ENCODE results near the gene S100A8. TPM values are rescaled to one million over a fixed set of nuclear protein-coding genes. Genes with fewer than 3 reads are reported as not detected.

Gene S100A8
- total RNA-seq, 2 donors from 2014 or later: 1.5 to 5.6 TPM

DNA sequence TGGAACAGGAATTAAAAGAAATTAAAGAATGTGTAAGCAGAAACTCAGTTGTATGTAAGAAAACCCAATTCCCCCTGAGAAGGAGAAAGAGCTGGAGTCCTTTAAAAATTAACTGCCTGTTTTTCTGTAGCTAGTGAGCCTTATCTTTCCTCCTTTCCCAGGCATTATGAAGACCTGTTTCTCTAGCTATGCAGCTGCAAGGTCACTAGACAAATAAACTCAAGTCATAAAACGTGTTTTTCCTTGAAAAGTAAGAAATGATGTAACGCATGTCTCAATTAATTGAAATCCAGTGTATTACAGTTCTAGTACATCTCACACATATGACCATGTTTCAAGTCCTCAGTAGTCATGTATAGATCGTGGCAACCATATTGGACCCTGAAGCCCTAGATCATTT is 20.7 kb downstream of the S100A8 start:
- no peaks in the 10 kb centered on the region for H3K27me3 ChIP-seq (replicated peaks; ENCODE audit: insufficient read depth)
- 56% methylated on average over 3 of the region's 3 CpGs for WGBS
- intact Hi-C loops (cut with DNase I): no loop called here
- no peaks in the 10 kb centered on the region for H3K4me1 ChIP-seq (replicated peaks)
- no peak overlapping the region for H3K4me3 ChIP-seq
- no peaks in the 10 kb centered on the region for H3K36me3 ChIP-seq
- DNase-seq (ENCODE audit: low spot score): no peak
- no peak for TF ChIP-seq POLR2A (IDR thresholded peaks at IDR 0.05)
- no peak for TF ChIP-seq CTCF (IDR thresholded peaks at IDR 0.05)
- TF ChIP-seq POLR2AphosphoS5 (IDR thresholded peaks at IDR 0.05): no peak
- no peak overlapping the region for H3K27ac ChIP-seq
- H3K9me3 ChIP-seq: no peaks in the 10 kb centered on the region

- intact Hi-C loops (cut with DNase I): no loop called here
- DNase-seq (ENCODE audit: low spot score): no peak
- no peak overlapping the region for H3K27ac ChIP-seq
- no peaks in the 10 kb centered on the region for H3K4me1 ChIP-seq (replicated peaks)
- TF ChIP-seq CTCF (IDR thresholded peaks at IDR 0.05): no peak
- no peak for TF ChIP-seq POLR2AphosphoS5 (IDR thresholded peaks at IDR 0.05)
- TF ChIP-seq POLR2A (IDR thresholded peaks at IDR 0.05): no peak
- no peaks in the 10 kb centered on the region for H3K27me3 ChIP-seq (replicated peaks; ENCODE audit: insufficient read depth)
- no peak overlapping the region for H3K4me3 ChIP-seq
- no peaks in the 10 kb centered on the region for H3K9me3 ChIP-seq
- H3K36me3 ChIP-seq: no peaks in the 10 kb centered on the region
- 92% methylated on average over 2 of the region's 2 CpGs for WGBS
Observed at GRCh38 chr1:153368495-153368894, 22.4 kb downstream of the S100A8 start.

DNA sequence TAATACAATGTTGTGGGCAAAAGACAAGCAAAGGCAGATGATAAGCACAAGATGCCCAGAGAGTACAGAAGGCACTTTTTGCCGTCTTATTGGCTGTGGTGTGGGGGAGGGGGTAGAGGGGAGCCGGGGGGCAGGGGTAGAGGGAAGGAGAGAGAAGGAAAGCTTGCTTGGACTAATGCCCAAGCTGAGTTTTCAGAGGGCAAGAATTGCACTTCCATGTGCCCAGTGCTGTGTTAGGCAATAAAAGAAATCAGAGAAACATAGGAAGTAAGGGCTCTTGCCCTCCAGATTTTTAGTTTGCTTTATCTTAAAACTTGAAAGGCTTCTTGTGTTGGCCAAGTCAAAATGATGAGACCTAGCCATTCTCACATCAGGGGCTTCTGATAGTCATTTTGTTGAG is 23.8 kb downstream of the S100A8 start:
- no peaks in the 10 kb centered on the region for H3K9me3 ChIP-seq
- H3K27ac ChIP-seq: no peak overlapping the region
- no peaks in the 10 kb centered on the region for H3K27me3 ChIP-seq (replicated peaks; ENCODE audit: insufficient read depth)
- H3K36me3 ChIP-seq: no peaks in the 10 kb centered on the region
- DNase-seq (ENCODE audit: low spot score): no peak
- H3K4me1 ChIP-seq (replicated peaks): no peaks in the 10 kb centered on the region
- intact Hi-C loops (cut with DNase I): no loop called here
- H3K4me3 ChIP-seq: no peak overlapping the region
- 72% methylated on average over 2 of the region's 2 CpGs for WGBS
- TF ChIP-seq CTCF (IDR thresholded peaks at IDR 0.05): no peak
- no peak for TF ChIP-seq POLR2A (IDR thresholded peaks at IDR 0.05)
- no peak for TF ChIP-seq POLR2AphosphoS5 (IDR thresholded peaks at IDR 0.05)

GRCh38 chr1:153366261-153366660 is 24.6 kb downstream of the S100A8 start:
- Histone ChIP-seq H3K36me3 (no peaks in the 10 kb centered on the region), H3K4me1 (replicated peaks) (no peaks in the 10 kb centered on the region), H3K4me3 (no peak overlapping the region), H3K27ac (no peak overlapping the region), H3K27me3 (replicated peaks; ENCODE audit: insufficient read depth) (no peaks in the 10 kb centered on the region), H3K9me3 (no peaks in the 10 kb centered on the region)
- intact Hi-C loops (cut with DNase I): no loop called here
- TF ChIP-seq CTCF (IDR thresholded peaks at IDR 0.05): no peak
- TF ChIP-seq POLR2AphosphoS5 (IDR thresholded peaks at IDR 0.05): no peak
- TF ChIP-seq POLR2A (IDR thresholded peaks at IDR 0.05): no peak
- 88% methylated on average over 6 of the region's 6 CpGs for WGBS
- no peak for DNase-seq (ENCODE audit: low spot score)

- Histone ChIP-seq H3K27ac (no peak overlapping the region), H3K4me3 (no peak overlapping the region), H3K4me1 (replicated peaks) (no peaks in the 10 kb centered on the region), H3K36me3 (no peaks in the 10 kb centered on the region), H3K27me3 (replicated peaks; ENCODE audit: insufficient read depth) (no peaks in the 10 kb centered on the region), H3K9me3 (no peaks in the 10 kb centered on the region)
- intact Hi-C loops (cut with DNase I): no loop called here
- TF ChIP-seq POLR2A (IDR thresholded peaks at IDR 0.05) (no peak), POLR2AphosphoS5 (IDR thresholded peaks at IDR 0.05) (no peak), CTCF (IDR thresholded peaks at IDR 0.05) (no peak)
- no peak for DNase-seq (ENCODE audit: low spot score)
- 47% methylated on average over 8 of the region's 8 CpGs for WGBS
Observed at GRCh38 chr1:153365696-153366095, 25.2 kb downstream of the S100A8 start.
